ENCODE measurements around the gene CFAP97D2. TPM values are rescaled to one million over a fixed set of nuclear protein-coding genes. Genes with fewer than 3 reads are reported as not detected.

The CFAP97D2 gene
- polyA plus RNA-seq, 3 donors: 5.1 TPM; not detected in 2

DNA sequence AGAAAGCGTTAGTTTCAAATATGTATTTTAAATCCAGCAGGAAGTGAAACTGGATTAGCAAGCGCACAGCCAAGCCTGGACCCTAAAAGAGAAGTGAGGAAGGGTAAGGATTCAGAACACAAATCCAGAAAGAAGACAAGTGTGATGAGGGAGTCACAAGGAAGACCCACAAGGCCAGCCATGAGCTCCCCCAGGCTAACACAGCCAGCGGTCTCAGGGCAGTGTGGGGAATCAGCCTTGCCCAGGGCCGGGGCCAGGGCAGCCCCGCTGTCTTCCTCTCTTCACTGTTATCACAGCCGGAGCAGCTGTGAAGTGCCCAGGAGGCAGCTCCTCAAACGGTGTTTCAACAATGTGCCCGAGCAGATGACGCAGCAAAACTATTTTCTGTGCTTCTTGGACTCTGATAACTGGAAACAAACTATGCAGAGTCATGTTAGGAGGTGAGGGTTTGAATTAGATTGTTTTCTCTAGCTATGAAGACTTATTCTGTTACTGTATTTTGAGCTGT, 43.5 kb downstream of the CFAP97D2 start:
- H3K27ac ChIP-seq (ENCODE audit: low read depth, low read length): no peak overlapping the region
- WGBS, 3 donors: 38 to 52% (median 42%) methylated on average over 9 of the region's 9 CpGs

DNA sequence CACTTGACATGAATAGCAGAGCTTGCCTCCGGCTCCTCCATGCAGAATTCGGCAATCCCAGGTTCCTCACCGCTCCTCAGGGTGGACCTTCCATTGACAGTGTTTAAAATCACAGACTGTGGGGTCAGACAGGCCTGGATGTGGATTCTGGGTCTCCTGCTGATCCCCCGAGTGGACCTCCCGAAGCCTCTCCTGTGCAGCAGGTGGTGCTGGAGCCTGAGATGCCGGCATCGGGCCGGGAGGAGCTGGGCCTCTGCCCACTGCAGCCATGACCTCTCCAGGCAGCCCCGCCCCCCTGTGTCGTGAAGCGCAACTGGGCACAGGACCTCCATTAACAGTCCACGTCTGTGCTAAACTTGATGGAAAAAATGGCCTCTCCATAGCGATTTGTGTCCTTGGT, 45.1 kb downstream of the CFAP97D2 start:
- WGBS, 3 donors: 89 to 94% (median 92%) methylated on average over 13 of the region's 13 CpGs

DNA sequence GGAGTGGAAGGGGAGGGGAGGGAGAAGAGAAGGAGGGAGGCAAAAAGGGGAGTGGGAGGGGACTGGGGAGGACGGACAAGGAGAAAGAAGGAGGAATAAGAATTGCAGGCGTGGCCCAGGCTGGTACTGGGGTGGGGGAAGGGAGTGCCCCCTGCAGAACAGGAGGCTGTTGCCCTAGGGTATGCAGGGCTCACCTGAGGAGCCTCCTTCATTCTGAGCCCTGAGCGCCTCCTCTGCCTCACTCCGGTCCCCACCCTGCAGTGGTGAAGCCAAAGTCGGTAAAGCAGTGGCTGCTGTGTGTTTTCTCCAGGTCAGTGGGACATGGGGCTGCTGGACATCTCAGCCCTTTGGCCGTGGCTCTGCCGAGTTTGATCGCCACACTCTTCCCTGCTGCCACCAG, 46.6 kb downstream of the CFAP97D2 start:
- H3K27ac ChIP-seq (ENCODE audit: low read depth, low read length): no peak overlapping the region
- 74 to 79% (median 77%) methylated on average over 8 of the region's 8 CpGs for WGBS, 3 donors

More for the DNA sequence above, 45.1 kb downstream of the CFAP97D2 start:
- H3K27ac ChIP-seq (ENCODE audit: low read depth, low read length): no peak overlapping the region

DNA sequence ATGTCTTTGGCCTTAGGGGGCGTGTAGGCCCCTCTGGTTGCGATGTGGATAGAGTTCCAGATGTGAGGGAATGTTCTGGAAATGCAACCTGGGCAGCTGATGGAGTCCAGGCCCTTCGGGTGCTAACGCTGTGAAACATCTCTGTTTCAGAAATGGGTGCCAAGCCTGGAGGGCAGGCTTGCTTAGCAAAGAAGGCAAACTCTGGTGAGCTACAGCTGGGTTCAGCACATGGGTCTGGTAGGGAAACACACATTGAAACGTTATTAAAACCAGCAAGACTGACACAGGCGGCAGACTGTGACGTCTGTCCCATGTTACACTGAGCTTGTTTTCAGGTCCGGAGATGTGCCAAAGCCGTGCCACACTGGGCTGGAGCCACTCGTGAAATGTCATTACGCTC, 47.0 kb downstream of the CFAP97D2 start:
- H3K27ac ChIP-seq (ENCODE audit: low read depth, low read length): no peak overlapping the region
- WGBS, 3 donors: 59 to 86% (median 80%) methylated on average over 11 of the region's 11 CpGs

DNA sequence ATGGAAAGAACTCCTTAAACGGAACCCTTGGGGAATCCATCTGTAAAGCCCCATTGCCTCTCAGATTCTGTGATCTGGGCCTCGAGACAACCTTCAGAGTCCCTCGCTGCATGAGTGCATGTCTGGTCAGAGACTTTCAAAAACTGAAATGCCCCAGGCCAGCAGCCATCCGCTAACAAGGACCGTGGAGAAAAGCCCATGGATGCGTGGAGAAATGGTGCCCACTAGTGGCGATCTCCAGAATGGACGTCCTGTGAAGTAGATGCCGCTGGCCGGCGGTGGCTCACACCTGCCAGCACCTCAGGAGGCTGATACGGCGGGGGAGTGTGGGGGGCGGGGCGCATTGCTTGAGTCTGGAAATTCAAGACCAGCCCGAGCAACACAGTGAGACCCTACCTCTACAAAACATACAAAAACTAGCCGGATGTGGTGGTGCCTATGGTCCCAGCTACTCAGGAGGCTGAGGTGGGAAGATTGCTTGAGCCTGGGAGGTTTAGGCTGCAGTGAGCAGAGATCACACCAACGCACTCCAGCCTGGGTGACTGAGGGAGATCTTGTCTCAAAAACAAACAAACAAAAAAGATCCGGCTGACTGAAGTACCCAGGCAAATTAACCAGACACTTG, 47.8 kb downstream of the CFAP97D2 start:
- 4 to 8% (median 6%) methylated on average over 19 of the region's 19 CpGs for WGBS, 3 donors
- no peak overlapping the region for H3K27ac ChIP-seq (ENCODE audit: low read depth, low read length)

DNA sequence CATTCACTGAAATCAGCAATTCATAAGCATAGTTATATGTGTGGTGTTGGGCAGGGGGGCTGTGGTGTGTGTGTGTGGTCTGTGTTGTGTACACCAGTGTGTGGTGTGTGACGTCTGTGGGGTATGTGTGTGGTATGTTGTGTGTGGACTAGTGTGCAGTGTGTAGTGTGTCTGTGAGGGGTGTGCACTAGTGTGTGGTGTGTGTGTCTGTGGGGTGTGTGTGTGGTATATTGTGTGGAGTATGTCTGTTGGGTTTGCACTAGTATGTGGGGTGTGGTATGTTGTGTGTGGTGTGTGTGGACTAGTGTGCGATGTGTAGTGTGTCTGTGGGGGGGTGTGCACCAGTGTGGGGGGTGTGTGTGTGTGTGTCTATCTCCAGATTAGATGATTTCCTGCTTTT, 48.5 kb downstream of the CFAP97D2 start:
- 77 to 87% (median 79%) methylated on average over 2 of the region's 2 CpGs for WGBS, 3 donors
- no peak overlapping the region for H3K27ac ChIP-seq (ENCODE audit: low read depth, low read length)

DNA sequence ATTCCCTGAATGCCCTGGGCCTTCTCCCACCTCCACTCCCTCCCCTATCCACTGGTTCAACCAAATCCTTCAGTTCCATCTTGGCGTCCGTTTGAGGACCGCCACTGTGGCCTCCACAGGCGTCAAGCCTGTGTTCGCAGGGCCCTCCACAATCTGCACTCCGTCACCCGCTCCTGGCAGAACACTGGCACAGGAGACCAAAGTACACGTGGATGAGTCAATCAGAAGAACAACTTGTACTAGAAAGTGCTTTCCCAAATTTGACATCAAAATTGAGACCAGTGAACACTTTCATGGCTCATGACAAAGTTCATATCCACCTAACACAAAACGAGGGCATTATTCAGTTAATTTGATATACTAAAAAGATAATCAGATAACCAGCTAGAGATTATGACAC, 49.1 kb downstream of the CFAP97D2 start:
- WGBS, 3 donors: 63 to 78% (median 70%) methylated on average over 9 of the region's 9 CpGs
- H3K27ac ChIP-seq (ENCODE audit: low read depth, low read length): no peak overlapping the region

DNA sequence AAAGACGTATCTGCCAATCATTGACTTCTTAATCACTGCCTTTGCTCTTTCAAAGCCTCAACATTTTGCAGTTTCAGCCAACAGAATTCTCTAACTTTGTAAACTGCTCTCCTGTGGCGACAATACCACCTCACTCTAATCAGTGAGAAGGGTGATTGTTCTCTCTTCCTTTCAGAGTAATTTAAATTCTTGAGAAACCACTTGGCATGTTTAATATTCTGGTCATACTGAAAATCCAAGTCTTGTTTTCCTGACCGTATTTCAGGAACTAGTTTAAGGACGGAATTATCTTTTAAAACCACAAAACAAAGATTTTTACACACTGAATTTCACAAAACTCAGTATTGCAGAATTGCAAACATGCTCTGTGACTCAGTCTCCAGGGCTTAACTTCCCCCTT, 50.4 kb downstream of the CFAP97D2 start:
- 39 to 59% (median 39%) methylated on average over 4 of the region's 4 CpGs for WGBS, 3 donors
- H3K27ac ChIP-seq (ENCODE audit: low read depth, low read length): no peak overlapping the region

DNA sequence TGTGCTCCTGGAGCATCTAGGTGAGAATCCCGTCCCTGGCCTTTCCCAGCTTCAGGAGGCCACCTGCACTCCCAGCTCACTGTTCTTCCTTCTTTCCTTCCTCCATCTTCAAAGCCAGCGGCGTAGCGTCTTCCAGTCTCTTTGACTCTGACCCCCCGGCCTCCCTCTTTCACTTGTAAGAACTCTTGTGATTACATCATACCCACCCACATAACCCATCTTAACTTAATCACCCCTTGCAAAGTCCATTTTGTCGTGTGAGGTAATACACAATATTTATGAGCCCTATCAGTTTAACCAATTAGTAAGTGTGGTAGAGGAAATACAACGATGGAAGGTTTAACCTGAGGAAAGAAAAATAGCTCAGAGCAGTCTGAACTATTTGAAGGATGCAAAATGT, 51.1 kb downstream of the CFAP97D2 start:
- 27 to 45% (median 32%) methylated on average over 7 of the region's 7 CpGs for WGBS, 3 donors
- no peak overlapping the region for H3K27ac ChIP-seq (ENCODE audit: low read depth, low read length)

DNA sequence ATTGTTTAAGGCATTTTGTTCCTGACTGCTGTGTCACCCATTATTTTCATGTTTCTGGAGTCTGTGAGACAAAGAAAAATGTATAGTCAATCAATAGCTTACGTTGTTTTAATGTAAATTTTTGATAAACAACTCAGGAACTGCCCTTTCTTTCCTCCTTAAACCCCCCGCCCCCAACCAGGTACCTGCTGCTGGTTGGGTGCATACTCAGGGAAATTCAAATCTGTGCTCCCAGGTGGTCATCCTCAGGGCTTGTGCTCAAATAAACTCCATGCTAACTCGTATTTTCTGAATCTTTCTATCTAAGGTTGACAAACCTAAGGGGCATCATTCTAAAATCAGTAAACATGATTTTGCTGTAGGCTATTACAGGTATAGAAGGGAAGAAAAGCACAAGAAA, 51.5 kb downstream of the CFAP97D2 start:
- WGBS, 3 donors: 30 to 46% (median 42%) methylated on average over 3 of the region's 3 CpGs

DNA sequence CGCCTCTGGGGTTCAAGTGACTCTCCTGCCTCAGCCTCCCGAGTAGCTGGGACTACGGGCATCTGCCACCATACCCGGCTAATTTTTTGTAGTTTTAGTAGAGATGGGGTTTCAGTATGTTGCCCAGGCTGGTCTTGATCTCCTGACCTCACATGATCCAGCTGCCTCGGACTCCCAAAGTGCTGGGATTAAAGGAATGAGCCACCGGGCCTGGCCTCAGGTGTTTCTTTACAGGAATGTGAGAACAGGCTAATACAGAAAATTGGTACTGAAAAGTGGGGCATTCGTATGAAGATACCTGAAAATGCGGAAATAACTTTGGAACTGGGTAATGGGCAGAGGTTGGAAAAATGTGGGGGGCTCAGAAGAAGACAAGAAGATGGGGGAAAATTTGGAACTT, 52.8 kb downstream of the CFAP97D2 start:
- no peak overlapping the region for H3K27ac ChIP-seq (ENCODE audit: low read depth, low read length)
- WGBS, 3 donors: 78 to 90% (median 85%) methylated on average over 8 of the region's 8 CpGs

More for the DNA sequence above, 51.5 kb downstream of the CFAP97D2 start:
- H3K27ac ChIP-seq (ENCODE audit: low read depth, low read length): no peak overlapping the region

DNA sequence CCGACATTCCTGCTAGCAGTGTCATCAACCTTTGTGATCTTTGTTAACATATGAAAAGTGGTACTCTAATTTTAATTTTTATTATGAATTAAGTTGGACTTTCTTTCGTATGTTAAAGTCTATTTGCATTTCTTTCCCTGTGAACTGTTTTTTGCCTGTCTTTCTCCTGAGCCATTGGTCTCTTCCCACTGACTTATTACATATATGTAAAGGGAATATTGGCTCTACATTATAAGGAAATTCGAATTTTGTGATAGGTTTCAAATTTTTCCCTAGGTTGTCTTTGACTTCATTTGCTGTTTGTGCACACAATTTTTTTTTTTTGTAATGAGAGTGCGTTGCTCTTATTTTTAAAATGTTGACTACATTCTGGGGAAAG, 55.2 kb downstream of the CFAP97D2 start:
- WGBS, 3 donors: 58 to 70% (median 61%) methylated on average over 4 of the region's 4 CpGs
- H3K27ac ChIP-seq (ENCODE audit: low read depth, low read length): no peak overlapping the region

DNA sequence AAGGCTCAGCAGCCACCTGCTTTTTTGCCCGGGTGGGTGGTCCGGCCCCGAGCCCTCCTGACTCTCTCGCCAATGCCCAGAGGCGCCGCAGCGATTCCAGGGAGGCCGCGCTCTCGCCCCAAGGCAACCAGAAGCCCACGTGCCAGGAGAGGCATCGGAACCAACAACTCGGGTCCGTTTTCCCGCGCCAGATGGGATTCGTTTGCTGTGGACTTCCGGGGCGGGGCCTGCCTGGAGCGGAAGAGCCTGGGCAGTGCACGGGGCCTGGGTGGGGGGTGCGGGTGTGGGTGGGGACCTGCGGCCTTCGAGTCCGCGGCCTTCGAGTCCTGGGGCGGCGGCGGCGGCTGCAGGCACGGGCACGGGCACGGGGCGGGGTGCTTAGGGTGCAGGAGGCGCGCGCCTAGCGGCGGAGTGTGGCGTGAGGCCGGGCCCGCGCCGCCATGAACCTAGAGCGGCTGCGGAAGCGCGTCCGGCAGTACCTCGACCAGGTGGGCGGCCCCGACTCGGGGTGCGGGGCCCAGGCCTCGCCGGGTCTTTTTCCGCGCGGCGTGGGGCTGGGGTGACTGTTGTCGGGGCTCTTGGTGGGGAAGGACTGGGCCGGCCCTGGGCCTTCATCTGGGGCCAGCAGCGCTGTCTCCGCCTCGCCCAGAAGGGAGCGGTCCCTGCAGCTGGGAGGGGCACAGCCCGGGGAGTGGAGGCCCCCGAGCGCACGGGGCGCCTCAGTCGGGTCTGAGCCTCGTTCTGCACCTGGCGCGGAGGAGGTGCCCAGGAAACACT, 55.8 kb downstream of the CFAP97D2 start, which contains the start of gene CDC16:
Gene CDC16, plus strand, starts transcription at position 253 of the 777 bp plus-strand sequence. Its CDS starts 188 bp downstream, at position 441.
- 0 to 1% (median 0%) methylated on average over 73 to 76 of the region's 76 CpGs for WGBS, 3 donors
- H3K27ac ChIP-seq (ENCODE audit: low read depth, low read length): no peak within 1 kb of the TSS

DNA sequence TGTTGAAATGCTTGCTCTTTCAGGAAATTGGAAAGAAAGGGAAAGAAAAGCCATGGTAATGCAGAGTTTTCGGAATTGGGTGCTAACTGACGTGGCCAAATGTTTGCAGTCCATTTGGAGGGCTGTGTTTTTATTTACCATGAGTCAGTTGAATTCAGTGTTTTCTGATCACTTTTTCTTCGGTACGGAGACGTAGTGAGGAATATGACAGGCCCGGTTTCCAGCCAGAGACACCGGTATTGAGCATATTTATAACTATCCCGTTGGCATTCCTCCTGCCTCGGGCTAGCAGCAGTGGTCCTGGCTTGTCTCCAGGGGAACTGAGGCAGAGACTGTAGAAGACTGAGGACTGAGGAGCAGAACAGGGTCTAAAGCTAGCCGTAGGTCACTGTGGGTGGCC, 56.6 kb downstream of the CFAP97D2 start:
- H3K27ac ChIP-seq (ENCODE audit: low read depth, low read length): no peak overlapping the region
- WGBS, 3 donors: 12 to 26% (median 24%) methylated on average over 10 of the region's 10 CpGs

DNA sequence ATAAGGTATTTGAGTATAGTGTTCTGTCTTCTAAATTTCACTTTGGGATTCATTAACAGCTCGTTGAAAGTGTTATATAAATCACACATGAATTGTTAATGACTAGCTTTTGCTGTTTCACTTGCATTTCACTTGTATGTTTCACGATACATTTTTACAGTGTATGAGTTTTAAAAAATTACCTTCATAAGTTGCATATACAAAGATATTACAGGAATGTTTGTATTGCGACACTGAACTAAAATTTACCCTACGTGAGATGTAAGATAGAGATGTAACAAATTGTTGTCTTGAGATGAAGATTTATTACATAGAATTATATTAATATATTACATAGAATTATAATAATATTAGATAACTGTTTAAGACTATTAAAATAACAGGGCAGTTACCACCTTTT, 57.2 kb downstream of the CFAP97D2 start:
- H3K27ac ChIP-seq (ENCODE audit: low read depth, low read length): no peak overlapping the region

DNA sequence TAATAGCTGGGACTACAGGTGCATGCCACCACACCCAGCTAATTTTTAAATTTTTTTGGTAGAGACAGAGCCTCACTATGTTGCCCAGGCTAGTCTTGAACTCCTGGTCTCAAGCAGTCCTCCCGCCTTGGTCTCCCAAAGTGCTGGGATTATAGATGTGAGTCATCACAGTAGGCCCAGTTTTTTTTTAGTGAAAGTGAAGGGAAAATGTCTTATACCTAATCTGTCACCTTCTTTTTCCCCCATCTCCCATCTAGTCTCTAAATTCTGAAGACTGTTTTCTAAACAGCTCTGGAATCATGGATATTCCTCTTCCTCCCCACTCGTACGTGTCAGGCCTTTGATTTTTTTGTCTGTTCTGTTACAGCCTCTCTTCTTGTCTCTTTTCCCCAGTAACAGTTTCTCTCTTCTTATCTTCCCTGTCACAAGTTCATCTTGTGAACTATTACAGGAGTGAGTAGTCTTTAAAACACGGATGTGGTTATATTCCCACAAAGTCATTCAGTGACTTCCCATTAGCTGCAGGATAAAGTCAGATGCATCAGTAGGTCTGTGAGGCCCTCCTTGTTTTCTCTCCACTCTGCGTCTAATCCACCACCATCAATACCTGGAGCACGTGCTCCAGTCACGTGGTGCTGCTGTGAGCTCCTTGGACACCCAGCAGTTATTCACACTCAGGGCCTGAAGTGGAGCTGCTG, 58.5 kb downstream of the CFAP97D2 start:
- no peak overlapping the region for H3K27ac ChIP-seq (ENCODE audit: low read depth, low read length)
- WGBS, 3 donors: 85 to 89% (median 86%) methylated on average over 7 of the region's 7 CpGs

More for the DNA sequence above, 57.2 kb downstream of the CFAP97D2 start:
- 50 to 72% (median 67%) methylated on average over 4 of the region's 4 CpGs for WGBS, 3 donors

DNA sequence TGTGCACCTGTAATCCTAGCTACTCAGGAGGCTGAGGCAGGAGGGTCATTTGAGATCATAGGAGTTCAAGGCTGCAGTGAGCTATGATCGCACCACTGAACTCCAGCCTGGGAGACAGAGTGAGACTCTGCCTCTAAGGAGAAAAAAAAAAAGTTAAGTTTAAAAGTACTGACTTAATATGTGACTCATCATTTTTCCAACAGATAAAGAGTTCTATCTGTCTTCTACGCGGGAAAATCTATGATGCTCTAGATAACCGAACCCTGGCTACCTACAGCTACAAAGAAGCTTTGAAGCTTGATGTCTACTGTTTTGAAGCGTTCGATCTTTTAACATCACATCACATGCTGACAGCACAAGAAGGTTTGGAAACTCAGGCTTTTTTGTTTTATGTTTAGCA, 62.9 kb downstream of the CFAP97D2 start:
- H3K27ac ChIP-seq (ENCODE audit: low read depth, low read length): no peak overlapping the region
- 80 to 92% (median 91%) methylated on average over 6 of the region's 6 CpGs for WGBS, 3 donors

DNA sequence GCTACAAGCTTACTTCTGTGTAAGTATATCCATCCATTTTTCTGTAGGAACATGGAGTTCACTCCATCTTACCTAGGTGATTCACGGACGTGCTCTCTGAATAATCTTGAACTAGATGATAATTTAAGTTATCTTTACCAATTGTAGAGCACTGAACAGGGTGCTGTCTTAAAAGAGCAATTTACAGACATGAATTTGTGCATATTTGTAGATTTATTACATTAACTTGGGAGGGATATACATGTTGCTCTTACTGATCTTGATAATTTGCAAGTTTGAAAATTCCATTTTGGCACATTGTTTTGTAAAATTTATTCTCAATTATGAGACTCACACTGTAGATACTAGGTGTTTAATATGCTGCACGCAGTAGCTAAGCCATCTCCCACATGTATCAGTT, 64.9 kb downstream of the CFAP97D2 start:
- no peak overlapping the region for H3K27ac ChIP-seq (ENCODE audit: low read depth, low read length)
- WGBS, 3 donors: 92 to 95% (median 94%) methylated on average over 3 of the region's 3 CpGs

DNA sequence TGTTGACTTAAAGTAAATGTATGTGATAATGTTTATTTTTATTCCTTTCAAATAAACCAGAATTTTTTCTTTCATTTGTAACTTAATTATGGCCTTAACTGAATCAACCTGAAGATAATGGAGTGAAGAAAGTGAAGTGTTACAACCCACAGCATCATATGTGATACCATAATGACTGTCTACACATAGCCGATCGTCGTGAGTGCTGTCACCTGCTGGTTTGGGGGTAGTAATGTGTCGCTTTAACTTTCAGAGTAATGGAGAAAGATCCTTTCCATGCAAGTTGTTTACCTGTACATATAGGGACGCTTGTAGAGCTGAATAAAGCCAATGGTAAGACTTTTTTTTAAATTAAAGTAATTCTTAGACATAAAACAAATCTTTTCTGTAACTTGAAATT, 65.6 kb downstream of the CFAP97D2 start:
- 72 to 89% (median 87%) methylated on average over 5 of the region's 5 CpGs for WGBS, 3 donors
- H3K27ac ChIP-seq (ENCODE audit: low read depth, low read length): no peak overlapping the region

Measured in adipose tissue (tissue), 3 donors.